Smooth muscle cell (in vitro differentiated cells): ENCODE results near the gene NKD1. TPM values are rescaled to one million over a fixed set of nuclear protein-coding genes. Genes with fewer than 3 reads are reported as not detected.

Source experiments
- DNase-seq: peaks from one replicate; lab custom pipeline; 2025; ENCODE audit not compliant: unreplicated experiment; lab: John Stamatoyannopoulos, UW
- H2AFZ ChIP-seq: fragments of 200-600 bp; sonication (generic); 2 replicates; pipeline ENCODE4 v1.6.0; 2016; ENCODE audit warnings: antibody characterized with exemption, low read depth, mild to moderate bottlenecking
- H3F3A ChIP-seq: fragments of 200-600 bp; sonication (generic); 2 replicates; pipeline ENCODE4 v1.6.0; 2017; ENCODE audit warnings: antibody characterized with exemption, low read depth
- H3K27ac ChIP-seq: fragments of 200-600 bp; sonication (generic); 2 replicates; pipeline ENCODE4 v1.5.1; 2016; ENCODE audit warnings: low read depth, mild to moderate bottlenecking
- H3K27me3 ChIP-seq: fragments of 200-600 bp; sonication (generic); 2 replicates; pipeline ENCODE4 v1.6.1; 2016; ENCODE audit warnings: low read depth, mild to moderate bottlenecking
- H3K36me3 ChIP-seq: fragments of 200-600 bp; sonication (generic); 2 replicates; pipeline ENCODE4 v1.5.1; 2016; ENCODE audit warnings: low read depth
- H3K4me1 ChIP-seq: fragments of 200-600 bp; sonication (generic); 2 replicates; pipeline ENCODE4 v1.5.1; 2016; ENCODE audit warnings: low read depth
- H3K4me2 ChIP-seq: fragments of 200-600 bp; sonication (generic); 2 replicates; pipeline ENCODE4 v1.6.0; 2016; ENCODE audit warnings: mild to moderate bottlenecking
- H3K4me3 ChIP-seq: fragments of 200-600 bp; sonication (generic); 2 replicates; pipeline ENCODE4 v1.5.1; 2016; ENCODE audit warnings: mild to moderate bottlenecking
- H3K79me2 ChIP-seq: fragments of 200-600 bp; sonication (generic); 2 replicates; pipeline ENCODE4 v1.6.0; 2016; ENCODE audit warnings: low read depth, mild to moderate bottlenecking
- H3K9ac ChIP-seq: fragments of 200-600 bp; sonication (generic); 2 replicates; pipeline ENCODE4 v1.6.0; 2016; ENCODE audit warnings: low read depth
- H3K9me3 ChIP-seq: fragments of 200-600 bp; sonication (generic); replicated peaks from 2 replicates; pipeline ENCODE4 v1.5.1; 2016; ENCODE audit warnings: low read depth
- H4K20me1 ChIP-seq: fragments of 200-600 bp; sonication (generic); 2 replicates; pipeline ENCODE4 v1.6.0; 2016; ENCODE audit warnings: low read depth
- WGBS: methylation state at CpG from one replicate; pipeline ENCODE4 v1.1.7; 2016; ENCODE audit warnings: low lambda C conversion rate; 5-methylcytosine and 5-hydroxymethylcytosine counted together
- polyA plus RNA-seq: library from polyadenylated mRNA; unstranded; fragments of >200 nt; fragmentation: Nextera tagmentation; extraction: Ambion mirVana; gene quantifications from 2 replicates; pipeline ENCODE4 v1.2.1, GENCODE V29; 2016
- total RNA-seq: library from RNA; depleted of rRNA; stranded (reverse); fragments of >200 nt; gene quantifications from 2 replicates; pipeline ENCODE4 v1.2.3, GENCODE V29; 2014
- TF ChIP-seq, protein P1 (sequence below): fragments of 200-600 bp; sonication (generic); IDR thresholded peaks from 2 replicates; pipeline ENCODE4 v1.5.1; 2017; ENCODE audit warnings: borderline replicate concordance, mild to moderate bottlenecking, antibody characterized with exemption; ENCODE audit not compliant: insufficient read depth, poor library complexity, severe bottlenecking

The NKD1 gene
- total and polyA plus RNA-seq, 2 experiments from 2014 or later, result 4.5 to 18.8 TPM

DNA sequence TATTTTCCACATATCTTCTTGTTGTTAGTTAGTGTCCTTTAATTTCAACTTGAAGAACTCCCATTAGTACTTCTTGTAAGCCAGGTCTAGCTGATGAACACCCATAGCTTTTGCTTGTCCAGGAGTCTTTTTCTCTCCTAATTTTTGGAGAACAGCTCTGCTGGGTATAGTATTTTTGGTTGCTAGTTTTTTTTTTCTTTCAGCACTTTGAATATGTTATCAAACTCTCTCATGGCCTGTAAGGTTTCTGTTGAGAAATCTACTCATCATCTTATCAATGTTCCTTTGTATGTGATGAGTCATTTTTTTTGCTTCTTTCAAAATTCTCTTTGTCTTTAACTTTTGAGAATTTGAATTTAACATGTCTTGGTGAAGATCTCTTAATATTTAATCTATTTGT is 31.8 kb upstream of the NKD1 start:
- Histone ChIP-seq H3K4me3 (no peak overlapping the region), H3K9me3 (peaks cover 8% of the 10 kb centered on the region), H4K20me1 (no peaks in the 10 kb centered on the region), H3K36me3 (no peaks in the 10 kb centered on the region), H3K9ac (no peak overlapping the region), H3K79me2 (no peaks in the 10 kb centered on the region), H3K27me3 (no peaks in the 10 kb centered on the region), H3F3A (no peaks in the 10 kb centered on the region), H3K27ac (no peak overlapping the region), H2AFZ (no peak overlapping the region), H3K4me1 (no peaks in the 10 kb centered on the region), H3K4me2 (no peak overlapping the region)
- DNase-seq, result no peak
- TF ChIP-seq, protein P1, sequence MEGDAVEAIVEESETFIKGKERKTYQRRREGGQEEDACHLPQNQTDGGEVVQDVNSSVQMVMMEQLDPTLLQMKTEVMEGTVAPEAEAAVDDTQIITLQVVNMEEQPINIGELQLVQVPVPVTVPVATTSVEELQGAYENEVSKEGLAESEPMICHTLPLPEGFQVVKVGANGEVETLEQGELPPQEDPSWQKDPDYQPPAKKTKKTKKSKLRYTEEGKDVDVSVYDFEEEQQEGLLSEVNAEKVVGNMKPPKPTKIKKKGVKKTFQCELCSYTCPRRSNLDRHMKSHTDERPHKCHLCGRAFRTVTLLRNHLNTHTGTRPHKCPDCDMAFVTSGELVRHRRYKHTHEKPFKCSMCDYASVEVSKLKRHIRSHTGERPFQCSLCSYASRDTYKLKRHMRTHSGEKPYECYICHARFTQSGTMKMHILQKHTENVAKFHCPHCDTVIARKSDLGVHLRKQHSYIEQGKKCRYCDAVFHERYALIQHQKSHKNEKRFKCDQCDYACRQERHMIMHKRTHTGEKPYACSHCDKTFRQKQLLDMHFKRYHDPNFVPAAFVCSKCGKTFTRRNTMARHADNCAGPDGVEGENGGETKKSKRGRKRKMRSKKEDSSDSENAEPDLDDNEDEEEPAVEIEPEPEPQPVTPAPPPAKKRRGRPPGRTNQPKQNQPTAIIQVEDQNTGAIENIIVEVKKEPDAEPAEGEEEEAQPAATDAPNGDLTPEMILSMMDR, result no peak

DNA sequence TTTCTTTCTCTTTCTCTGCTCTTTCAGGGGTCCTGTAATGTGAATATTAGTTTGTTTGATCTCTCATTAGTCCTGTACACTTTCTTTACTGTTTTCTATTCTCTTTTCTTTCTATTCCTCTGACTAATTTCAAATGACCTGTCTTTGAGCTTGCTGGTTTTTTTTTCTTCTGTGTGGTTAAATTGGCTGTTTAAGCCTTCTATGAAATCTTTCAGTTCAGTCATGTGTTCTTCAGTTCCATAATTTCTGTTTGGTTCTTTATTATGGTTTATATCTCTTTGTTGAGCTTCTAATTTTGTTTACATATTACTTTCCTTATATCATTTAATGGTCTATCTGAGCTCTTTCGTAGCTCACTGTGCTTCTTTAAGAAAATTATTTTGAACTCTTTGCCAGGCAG is 31.3 kb upstream of the NKD1 start:
- 96% methylated on average over 1 of the region's 1 CpG for WGBS
- Histone ChIP-seq H3K4me2 (no peak overlapping the region), H3K27ac (no peak overlapping the region), H2AFZ (no peak overlapping the region), H3K79me2 (no peaks in the 10 kb centered on the region), H3K9me3 (peaks cover 8% of the 10 kb centered on the region), H3K4me1 (no peaks in the 10 kb centered on the region), H3K27me3 (no peaks in the 10 kb centered on the region), H4K20me1 (no peaks in the 10 kb centered on the region), H3K36me3 (no peaks in the 10 kb centered on the region), H3K9ac (no peak overlapping the region), H3F3A (no peaks in the 10 kb centered on the region), H3K4me3 (no peak overlapping the region)
- TF ChIP-seq, protein P1, result no peak
- no peak for DNase-seq

DNA sequence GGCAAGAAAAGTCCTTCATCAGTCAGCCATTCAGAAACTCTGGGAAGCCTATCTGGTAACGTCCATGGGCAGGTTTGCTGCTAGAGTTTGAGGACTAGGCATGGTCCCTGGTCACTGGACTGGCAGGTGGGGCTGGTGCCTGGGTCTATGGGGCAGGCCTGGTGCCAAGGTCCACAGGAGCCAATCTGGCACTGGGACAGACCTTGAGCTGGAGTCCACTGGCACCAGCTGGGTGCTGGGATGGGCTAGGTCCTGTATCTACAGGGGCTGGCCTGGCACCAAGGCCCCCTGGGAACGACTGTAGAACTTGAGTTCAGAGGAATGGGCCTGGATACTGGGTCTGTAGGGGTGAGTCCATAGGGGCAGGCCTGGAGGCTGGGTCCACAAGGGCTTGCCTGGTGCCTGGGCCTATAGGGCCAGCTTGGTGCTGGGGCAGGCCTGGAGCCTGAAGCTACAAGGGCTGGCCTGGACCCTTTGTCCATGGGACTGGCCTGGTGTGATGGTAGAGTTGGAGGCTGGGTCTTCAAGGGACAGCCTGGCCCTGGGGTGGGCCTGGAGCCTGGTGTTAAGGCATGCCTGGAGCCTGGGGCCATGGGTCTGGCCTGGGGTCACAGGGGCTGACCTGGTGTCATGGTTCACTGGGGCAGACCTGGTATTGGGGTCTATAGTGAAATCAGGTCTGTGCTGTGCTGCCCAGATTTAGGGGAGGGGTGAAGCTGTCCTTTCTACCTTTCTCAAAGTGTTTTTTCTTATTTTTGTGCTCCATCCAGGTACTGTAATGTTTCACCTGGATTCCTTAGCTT is 30.5 kb upstream of the NKD1 start:
- Histone ChIP-seq H3K9ac (no peak overlapping the region), H3K4me3 (no peak overlapping the region), H3K27ac (no peak overlapping the region), H3F3A (no peaks in the 10 kb centered on the region), H3K79me2 (no peaks in the 10 kb centered on the region), H3K4me2 (no peak overlapping the region), H3K4me1 (no peaks in the 10 kb centered on the region), H3K9me3 (peaks cover 8% of the 10 kb centered on the region), H3K27me3 (no peaks in the 10 kb centered on the region), H2AFZ (no peak overlapping the region), H4K20me1 (no peaks in the 10 kb centered on the region), H3K36me3 (no peaks in the 10 kb centered on the region)
- TF ChIP-seq, protein P1, result no peak
- no peak for DNase-seq
- 86% methylated on average over 2 of the region's 2 CpGs for WGBS

DNA sequence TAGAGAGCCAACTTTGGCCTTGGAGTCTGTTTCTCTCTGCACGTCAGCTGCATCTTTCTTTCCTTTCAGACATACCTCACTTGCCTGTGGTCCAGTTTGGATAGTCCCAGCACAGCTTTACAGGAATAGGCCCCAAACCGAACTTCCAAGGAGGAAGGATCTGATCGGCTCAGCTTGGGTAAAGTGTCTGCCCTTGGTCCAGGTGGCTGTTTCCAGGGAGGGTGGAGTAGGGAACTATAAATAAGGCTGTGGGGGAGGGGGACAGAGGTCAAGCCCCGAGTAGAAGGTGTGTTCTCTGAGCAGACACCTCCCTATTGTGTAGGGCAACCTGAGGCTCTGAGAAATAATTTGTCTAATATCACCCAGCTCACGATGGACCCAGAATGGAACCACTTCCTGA is 29.2 kb upstream of the NKD1 start:
- H3F3A ChIP-seq, result no peaks in the 10 kb centered on the region
- H2AFZ ChIP-seq, result no peak overlapping the region
- 91% methylated on average over 5 of the region's 5 CpGs for WGBS
- no peaks in the 10 kb centered on the region for H3K4me1 ChIP-seq
- no peak overlapping the region for H3K4me2 ChIP-seq
- no peaks in the 10 kb centered on the region for H4K20me1 ChIP-seq
- no peaks in the 10 kb centered on the region for H3K27me3 ChIP-seq
- H3K9me3 ChIP-seq, result peaks cover 8% of the 10 kb centered on the region
- DNase-seq, result no peak
- no peak overlapping the region for H3K9ac ChIP-seq
- H3K36me3 ChIP-seq, result no peaks in the 10 kb centered on the region
- H3K79me2 ChIP-seq, result no peaks in the 10 kb centered on the region
- H3K27ac ChIP-seq, result no peak overlapping the region
- H3K4me3 ChIP-seq, result no peak overlapping the region
- TF ChIP-seq, protein P1, result no peak
